GM03348 (cell line): ENCODE results near the gene STKLD1.

Experiments used
- DNase-seq: peaks from one replicate; pipeline ENCODE4 v3.0.0; 2012; ENCODE audit warnings: low spot score

Gene STKLD1

DNA sequence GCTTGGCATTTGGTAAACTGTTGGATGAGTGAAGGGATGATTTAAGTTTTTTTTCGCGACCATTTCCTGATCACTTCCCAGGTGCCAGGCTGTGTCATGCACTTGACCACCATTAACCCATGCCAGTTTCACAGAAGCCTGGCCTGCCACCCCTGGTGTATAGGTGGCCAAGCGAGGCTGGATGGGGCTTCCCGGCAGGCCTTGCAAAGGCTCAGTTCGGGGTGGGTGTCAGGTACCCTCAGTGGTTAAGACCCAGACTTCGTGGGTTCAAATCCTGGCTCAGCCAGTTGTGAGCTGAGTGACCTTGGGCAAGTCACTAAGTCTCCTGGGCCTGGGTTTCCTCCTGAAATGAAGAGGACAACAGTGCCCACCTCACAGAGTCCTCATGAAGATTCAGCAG lies 30.6 kb upstream of the STKLD1 start:
- DNase-seq: no peak

DNA sequence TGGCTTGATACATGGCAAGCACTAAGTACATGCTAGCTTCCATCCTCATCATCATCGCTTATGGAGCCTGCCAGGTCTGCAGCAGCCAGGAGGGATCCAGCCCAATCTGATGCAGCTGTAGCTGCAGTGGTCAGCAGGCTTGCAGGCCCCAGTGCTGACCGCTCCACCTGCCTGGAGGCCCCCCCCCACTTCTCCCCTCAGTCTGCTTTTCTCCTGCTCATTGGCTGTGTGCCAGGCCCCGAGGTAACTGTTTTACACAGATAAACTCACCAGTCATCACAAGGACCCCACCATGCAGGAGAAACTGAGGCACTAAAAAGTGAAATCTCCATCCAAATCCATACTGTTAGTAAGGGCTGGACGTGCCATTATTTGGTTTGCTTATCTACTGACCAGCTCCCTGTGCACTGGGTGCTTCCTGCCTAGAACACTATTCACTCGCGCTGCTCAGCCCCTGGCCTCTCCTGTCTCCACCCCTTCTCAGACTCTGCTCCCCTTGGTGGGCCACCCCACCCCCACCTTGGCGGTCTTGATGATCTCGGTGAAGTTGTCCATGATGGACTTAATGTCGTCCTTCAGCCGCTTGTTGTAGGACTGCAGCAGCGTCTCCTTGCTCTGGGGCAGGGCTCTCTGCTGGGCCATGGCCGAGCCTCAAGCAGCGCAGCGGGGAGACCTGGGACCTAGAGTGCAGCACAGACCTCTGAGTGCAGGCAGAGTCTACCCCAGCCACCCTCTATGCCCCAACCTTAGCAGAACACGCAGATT lies 30.0 kb upstream of the STKLD1 start:
- DNase-seq: no peak

DNA sequence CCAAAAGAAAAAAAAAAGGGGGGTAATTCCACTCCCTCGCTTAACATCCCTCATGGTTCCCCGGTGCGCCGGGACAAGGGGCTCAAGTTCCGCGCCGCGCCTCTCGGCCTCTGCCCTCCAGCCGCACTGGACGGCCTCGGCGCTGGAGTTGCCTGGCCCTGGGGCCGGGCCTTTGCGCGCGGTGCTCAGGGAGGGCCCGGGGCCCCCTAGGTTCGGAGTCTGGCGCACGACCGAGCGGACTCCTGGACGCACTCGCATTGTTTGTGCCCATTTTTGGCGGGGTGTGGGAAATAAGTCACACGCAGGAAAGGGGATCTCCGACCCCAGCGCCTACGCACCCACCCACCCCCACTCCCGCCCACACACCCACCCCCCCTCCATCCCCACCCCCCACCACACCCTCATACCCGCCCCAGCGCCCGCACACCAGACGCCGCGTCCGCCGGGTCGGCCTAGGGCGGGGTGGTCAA lies 28.6 kb upstream of the STKLD1 start:
- peak; percentile 71 for DNase-seq

DNA sequence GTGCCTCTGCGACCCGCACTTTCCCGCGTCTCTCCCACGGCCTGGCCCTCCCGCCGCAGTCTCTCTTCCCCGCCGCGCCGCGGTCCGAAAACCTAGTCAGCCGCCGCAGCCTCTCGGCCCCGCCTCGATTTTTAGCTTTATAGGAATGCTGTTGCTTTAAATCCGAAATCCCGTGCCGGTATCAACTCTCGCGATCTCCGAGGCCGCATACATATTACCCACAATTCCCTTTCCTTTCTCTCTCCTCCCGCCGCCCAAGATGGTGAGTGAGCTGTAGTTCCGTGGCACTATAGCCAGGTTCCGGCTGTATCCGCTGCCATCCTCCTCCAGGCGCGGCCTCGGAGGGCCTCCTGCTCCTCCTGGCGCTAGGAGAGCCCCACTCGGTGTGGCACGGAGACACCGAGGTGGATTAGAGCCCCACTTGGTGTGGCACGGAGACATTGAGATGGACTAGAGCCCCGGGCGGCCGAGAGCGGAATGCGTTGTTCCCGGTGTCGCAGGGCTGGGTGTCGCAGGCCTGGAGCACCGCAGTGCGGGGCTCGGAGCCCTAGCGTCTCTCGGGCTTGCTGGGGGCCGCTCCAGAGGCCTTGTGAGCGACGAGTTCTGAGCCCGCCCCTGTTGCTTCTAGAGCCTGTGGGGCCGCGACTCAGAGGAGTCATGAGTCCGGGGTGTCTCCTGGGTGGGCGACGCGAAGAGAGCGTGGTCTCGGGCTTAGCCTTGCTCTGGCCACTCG lies 28.0 kb upstream of the STKLD1 start, which contains the start of the genes MED22 and RPL7A:
Gene MED22 (minus strand): TSS at position 147 of the 733 bp plus-strand sequence. CDS start 1,469 bp downstream, outside the sequence.
Gene RPL7A (plus strand): TSS at position 234 of the 733 bp plus-strand sequence. CDS start 26 bp downstream, at position 260.
- peak; percentile 93 for DNase-seq

DNA sequence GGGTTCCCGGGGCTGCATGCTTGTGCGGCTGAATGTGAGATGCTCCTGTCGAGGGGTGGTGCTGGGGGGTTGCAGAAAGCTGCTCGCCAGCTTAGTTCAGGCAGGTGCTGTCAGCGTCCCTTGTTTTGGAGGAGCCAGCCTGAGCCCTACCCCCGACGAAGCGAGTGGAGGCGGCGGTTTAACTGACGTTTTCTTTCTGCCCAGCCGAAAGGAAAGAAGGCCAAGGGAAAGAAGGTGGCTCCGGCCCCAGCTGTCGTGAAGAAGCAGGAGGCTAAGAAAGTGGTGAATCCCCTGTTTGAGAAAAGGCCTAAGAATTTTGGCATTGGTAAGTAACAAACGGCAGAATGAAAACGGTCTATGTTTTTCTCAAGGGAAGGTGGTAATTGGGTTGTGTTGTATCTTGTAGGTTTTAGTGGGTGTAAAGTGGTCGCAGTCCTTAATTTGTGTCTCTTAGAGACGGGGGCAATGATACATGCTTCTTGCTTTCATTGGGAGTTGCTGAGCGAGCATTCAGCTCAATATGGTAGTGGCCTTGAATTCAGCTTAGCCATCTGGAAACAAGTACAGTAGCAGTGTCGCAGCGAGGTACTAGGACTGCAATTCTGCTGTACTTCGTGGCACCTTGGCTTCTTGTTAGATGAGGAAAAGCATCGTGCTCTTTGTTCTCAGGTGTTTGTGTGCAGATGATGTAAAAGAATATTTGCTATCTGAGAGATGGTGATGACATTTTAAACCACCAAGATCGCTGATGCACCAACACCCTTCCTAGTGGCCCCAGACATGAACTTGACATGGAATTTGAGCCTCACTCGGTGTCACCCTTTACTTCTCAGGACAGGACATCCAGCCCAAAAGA lies 27.2 kb upstream of the STKLD1 start:
- no peak for DNase-seq

DNA sequence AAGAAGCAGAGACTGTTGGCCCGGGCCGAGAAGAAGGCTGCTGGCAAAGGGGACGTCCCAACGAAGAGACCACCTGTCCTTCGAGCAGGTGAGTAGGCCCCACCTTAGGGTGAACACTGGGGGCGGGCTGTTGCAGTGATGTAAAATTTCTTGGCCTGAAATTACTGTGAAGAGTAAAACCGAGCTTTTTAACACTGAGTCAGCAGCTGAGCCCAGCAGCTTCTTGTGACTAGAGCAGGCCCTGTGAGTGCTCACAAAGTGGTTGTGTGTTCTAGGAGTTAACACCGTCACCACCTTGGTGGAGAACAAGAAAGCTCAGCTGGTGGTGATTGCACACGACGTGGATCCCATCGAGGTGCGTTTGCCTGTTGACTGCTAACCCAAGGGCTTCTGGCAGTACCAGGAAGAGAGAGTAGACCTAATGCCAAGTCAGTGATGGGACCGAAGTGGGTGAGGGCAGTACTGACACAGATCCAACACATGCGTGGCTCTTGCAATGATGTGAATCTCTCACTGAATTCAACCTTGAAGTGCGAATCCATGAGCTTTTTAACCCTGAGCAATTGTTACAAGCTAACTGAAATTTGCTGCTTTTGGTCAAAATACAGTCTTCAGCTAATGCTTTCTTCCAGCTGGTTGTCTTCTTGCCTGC lies 26.1 kb upstream of the STKLD1 start:
- no peak for DNase-seq

DNA sequence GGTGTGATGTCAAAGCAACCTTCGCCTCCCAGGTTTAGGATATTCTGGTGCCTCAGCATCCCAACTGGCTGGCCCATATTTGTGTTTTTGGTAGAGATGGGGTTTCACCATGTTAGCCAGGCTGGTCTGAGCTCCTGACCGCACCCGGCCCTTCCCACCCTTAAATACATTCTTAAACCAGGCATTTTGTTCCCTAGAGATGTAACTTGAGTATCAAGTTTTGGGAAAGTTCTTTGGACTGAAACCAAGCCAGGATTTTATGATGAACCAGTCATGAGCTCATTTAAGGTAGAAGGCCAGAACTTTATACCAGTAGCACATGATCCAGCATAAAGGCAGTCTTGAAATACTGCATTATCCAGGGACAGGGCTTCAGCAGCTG lies 24.6 kb upstream of the STKLD1 start:
- DNase-seq: no peak

DNA sequence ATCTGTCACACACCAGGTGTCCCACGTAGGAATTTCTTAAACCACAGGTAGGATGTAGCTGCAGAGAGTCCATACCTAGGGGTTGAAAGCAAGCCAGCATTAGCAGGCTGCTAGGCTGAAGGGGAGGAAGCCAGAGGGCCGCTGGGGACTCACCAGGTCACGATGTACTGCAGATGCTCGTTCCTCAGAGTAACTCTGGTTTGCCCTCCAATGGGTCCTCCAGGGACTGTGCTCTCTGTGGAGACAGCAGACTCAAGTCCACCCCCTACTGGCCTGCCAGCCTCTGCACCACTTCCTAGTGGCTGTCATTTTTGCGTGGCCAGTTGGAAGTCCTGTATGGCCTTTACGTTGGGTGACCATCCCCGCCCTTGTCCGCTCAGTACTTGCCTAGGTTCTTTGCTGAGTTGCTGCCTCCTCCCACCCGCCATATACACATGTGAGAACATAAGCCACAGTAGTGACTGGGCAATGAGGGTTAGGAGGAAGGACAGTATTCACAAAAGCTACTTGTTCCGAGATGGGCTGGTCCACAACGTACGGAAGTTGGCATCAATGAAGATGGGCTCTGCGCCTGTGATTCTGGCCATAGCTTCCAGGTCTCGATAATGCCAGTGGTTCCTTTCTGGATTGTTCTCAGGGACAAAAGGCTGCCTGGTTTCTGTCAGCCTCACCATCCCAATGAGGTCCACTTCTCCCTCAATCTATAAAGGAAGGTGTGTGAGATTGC lies 24.1 kb upstream of the STKLD1 start:
- DNase-seq: peak; percentile 71

DNA sequence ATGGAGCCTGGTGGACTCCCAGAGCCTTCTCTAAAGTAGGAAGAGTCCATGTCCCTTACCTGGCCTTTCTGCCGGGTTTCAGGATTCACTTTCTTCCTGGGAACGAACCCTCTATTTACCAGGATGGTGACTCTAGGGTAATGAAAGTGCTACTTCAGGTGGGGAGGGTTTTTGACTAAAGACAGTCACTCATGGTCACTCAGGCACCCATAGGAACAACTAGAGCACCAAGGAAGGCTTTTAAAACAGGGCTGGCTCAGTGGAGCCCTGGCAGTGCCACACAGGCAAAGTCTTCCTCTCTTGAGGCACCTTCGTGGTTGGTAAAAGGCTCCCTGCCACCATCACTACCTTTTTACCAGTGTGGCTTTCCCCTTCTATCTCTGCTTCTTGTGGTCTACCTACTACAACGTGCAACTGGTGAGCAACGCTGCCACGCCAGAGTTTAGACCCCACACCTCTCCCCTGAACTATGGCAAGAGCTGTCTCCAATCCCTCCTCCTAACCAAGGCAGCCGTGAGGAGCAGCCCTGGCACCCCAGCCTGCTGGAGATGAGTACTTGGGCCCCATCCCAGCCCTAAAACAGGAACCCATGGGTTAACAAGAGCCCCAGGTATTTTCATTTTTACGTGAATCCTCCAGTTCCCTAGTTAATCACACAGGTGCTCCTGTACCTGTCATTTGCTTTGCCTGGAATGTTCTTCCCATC lies 23.4 kb upstream of the STKLD1 start:
- DNase-seq: no peak

DNA sequence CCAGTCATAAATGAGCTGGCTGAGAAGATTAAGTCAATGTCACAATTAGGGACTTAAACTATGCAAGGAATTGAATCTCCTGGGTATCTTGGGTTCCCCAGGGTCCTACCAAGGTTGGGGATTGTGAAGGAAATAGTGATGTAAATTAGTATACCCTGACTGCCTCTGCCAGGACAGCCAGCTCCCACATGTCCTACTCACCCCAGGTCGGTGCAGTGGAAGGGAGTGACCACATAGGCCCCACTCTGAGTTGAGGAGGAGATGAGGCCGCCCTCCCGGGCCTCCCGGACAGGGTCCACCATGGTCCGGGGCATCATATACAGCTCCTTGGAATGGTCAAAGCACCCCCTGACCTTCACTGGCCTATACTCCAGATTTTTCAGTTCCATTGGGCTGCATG lies 22.6 kb upstream of the STKLD1 start:
- DNase-seq: no peak

DNA sequence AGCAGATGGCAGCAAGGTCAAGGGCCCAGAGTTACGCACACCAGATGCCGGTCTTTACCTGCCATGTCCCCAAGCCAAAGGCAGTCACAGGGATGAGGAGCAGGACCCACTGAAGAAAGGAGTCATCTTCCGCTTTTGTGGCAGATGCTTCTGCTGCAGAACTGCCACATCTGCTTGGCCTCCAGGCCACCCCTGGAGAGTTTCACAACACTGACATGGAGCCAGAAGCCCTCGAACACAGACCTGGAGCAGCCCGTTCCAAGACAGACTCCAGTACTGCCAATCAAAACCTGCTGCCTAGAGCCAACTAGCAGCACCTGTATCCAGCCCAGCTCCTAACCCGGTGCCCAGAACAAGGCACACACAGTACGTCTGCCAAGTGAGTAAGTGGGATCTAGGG lies 21.4 kb upstream of the STKLD1 start:
- DNase-seq: no peak

DNA sequence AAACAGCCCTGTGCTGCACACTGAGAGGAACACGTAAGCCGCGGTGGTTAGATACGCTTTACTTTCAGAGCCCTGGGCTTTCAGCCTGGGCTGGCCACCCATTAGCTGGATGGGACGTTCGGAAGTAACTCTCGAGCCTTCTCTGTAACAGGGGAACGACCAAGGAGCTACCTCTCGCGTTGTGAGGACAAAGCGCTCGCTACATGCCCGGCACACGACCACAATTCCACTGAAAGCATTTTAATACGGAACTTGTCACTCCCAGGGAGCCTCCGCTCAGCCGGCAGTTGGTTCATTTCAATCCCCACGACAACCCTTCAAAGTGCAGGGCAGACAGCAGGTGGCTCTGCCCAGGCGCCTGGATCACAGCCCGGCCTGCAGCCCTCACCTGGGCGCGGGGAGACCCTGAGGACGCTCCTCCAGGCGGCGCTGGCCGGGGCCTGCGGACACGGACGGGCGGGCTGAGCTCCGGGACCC lies 20.2 kb upstream of the STKLD1 start:
- DNase-seq: no peak

DNA sequence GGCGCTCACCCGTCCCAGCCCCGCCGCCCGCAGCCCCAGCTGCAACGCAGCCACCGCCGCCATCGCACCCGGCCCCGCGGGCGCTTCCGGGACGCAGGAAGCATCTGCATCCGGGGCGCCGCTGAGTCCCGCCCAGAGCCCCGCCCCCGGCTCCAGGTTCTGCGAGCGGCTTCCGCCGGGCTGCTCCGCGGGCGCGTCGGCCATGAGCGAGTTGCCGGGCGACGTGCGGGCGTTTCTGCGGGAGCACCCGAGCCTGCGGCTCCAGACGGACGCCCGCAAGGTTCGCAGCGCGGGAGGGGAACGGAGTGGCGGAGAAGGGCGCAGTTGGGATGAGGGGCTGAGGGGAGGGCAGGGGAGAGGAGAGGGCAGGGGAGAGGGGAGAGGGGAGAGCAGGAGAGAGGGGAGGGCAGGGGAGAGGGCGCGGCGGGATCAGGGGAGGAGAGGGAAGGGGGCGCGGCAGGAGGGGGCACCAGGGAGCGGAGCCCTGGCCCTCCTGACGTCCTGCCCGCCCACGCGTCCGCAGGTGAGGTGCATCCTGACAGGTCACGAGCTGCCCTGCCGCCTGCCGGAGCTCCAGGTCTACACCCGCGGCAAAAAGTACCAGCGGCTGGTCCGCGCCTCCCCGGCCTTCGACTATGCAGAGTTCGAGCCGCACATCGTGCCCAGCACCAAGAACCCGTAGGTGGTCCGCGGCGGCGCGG lies 19.6 kb upstream of the STKLD1 start, which contains the start of the genes SURF1 and SURF2:
Gene SURF1 (minus strand): TSS at position 97 of the 701 bp plus-strand sequence. CDS start 34 bp downstream, at position 63.
Gene SURF2 (plus strand): TSS at position 160 of the 701 bp plus-strand sequence. CDS start 43 bp downstream, at position 203.
- DNase-seq: peak; percentile 96

DNA sequence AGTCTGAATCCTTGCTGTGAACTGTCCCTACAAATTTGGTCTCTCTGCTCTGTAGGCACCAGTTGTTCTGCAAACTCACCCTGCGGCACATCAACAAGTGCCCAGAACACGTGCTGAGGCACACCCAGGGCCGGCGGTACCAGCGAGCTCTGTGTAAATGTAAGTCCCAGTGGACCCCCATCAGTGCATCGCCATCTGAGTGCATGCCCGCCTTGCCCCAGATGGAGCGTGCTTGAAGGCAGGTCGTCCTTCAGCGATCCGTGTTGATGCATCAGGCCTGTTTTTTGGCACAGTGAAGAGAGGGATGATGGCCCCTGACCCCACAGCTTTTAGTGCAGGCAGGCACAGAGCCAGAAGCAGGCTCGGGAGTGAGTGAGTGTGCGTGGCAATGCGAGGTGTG lies 18.5 kb upstream of the STKLD1 start:
- no peak for DNase-seq

DNA sequence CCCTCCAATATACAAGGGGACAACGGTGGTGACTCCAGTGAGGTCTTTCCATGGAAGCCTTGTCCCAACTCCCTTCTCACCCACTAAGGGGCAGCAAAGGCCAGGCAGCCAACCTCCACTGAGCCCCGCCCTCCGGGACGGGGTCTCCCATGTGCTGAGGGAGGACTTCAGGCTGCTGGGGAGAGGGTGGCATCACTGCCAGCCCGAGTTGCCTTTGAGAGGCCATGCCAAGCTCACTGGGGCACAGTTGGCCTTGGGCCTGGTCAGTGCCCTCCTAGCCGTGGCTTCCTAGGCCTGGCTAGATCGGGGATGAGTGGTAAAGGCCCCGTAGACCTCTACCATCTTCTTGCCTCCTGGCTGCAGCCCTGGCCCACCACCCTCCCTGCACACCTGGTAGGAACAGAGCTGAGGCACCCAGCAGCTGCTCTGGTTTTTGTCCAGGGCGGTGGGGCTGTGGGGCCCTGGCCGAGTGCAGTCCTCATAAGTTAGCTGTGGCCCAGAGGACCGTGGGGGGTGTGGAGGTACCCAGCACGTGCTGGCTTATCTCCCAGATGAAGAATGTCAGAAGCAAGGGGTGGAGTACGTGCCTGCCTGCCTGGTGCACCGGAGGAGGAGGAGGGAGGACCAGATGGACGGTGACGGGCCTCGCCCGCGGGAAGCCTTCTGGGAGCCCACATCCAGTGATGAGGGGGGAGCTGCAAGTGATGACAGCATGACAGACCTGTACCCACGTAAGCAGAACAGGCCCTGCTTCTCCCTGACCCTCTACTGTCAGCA lies 16.6 kb upstream of the STKLD1 start:
- DNase-seq: peak; percentile 36

DNA sequence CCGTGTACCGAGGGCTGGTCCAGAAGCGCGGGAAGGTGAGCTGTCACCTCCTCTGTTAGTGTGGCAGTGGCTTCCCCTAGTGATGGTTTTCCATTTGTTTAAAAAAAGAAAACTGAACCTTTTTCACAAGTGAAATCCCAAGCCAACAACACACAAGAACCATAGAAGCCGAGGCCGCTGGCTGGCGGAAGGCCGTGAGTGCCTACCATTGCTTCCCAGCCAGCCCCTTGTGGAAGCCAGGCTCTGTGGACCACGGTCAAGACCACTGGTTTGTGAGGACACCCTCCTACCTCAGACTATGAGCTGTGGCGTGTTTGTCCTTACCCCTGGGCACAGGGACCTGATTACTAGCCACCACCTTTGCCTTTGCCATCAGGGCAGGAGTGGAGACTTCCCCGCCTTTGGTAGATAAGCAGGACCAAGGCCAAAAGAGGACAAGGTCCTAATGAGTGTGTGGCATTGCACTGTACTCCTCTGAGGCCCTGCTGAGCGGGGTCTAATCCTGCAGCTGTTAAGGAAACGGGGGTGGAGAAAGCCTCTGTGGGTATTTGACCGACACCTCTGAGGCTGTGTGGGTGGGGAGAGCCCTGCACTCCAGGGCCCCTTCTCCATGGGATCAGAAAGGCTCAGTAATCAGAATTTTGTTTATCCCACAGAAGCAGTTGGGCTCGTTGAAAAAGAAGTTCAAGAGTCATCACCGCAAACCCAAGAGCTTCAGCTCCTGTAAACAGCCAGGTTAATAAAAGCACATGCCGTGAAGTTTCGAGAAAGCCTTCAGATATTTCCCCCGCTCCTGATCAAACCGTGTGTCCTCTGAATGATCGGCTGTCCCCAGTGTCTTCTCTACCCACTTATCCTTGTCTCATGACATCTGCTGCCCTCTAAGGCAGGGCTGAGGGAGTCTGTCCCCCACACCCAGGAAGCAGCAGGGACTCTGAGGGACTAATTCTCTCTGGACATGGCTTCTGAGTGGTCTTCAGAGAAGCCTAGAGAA lies 15.5 kb upstream of the STKLD1 start:
- no peak for DNase-seq

DNA sequence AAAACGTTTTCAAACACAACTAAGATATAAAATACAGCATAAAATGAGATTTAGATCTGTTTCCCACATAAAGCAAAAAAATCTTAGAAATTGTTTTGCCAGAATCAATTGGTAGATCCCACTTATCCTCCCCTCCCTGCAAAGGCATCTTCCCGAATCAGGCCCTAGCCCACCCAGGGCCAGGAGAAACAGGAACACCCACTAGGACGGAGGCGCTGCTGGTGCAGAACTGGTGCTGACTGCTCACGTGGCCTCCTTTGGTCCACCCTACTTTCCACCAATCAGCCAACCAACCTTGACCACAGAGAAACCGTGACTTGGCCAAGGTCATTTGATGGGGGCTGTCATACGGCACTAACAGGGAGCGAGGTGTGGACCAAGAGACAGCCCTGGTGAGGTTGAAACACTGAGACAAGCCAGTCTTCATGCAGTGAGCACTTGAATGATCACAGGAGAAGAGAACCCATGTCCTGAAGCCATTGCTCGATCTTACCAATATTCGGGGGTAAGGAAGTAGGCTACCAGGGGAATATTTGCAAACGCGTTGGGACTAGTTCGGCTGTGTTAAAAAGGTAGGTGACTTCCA lies 14.6 kb upstream of the STKLD1 start:
- no peak for DNase-seq
